ENCODE results near the gene CMTM4.
"Not testable (repeated sequence)": the region's sequence is repeated elsewhere in the genome, so short reads cannot be mapped to it uniquely, and the experiment has no call there.

The CMTM4 gene

GRCh38 chr16:66617728-66618127, 78.8 kb downstream of the CMTM4 start:
- no peak for DNase-seq

DNA sequence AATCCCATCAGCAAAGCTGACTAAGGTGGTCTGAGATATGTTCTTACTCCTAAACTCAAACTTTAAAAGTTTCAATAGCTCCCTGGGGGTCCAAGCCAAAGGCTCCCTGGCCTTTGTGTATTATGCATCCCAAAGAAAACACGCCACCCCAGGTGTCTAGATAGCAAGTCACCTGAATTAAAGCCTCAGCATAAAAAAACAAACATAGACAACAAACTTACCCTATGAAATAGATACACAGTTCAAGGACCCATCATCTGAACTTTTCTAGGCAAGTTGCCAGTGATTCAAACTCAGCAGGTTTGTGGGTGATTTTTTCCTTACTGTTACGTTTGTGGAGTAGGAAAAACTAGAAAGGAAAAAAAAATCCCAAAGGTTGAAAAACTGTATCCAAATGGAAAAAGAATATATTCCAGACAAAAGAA, 79.5 kb downstream of the CMTM4 start:
- no peak for DNase-seq

DNA sequence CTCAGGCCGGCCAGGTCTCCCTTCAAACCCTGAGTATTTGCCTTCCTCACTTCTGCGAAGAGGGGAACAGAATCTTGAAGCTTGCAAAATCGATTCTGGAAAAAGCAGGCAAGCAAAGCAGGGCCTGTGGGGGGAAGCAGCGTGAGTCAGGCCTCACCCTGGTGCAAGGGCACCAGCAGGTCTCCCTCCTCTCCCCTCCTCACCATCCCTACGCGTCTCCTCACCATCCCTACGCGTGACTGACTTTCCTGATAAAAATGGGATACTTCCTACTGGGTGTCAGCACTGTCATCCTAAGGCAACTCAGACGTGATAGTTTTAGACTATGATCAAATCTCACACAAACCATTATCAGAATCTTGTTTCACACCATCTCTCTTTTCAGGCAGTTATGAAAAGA, 80.0 kb downstream of the CMTM4 start:
- no peak for DNase-seq

GRCh38 chr16:66616169-66616568, 80.4 kb downstream of the CMTM4 start:
- DNase-seq, result no peak

DNA sequence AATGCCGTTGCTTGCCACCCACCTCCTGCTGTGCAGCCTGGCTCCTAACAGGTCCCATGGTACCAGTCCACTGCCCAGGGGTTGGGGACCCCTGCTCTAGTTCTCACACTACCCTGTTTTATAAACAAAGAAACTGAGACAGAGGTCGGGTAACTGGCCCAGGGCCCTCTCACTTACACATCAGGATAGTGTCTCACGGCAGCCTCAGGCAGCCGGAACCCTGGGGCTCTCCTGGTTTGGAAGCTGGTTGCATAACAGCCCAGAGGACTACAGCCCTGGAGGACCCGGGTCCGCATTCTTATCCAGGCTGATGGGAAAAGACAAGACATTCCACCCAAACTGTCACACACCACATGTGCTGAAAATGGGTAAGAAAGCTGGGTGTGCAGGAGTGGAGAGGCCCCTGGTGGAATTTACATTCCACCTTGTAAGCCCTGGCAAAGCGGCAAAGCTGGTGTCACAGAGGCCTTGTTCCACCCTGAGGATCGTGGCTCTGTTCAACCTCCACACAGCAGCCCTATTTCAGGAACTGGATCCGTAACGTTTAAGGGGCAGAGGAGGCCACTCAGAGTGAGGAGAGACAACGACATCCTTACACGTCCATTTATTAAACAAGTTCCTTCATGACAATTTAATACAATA, 82.3 kb downstream of the CMTM4 start:
- no peak for DNase-seq

GRCh38 chr16:66612422-66612821, 84.1 kb downstream of the CMTM4 start:
- DNase-seq, result peak in 36 of 56 donors; percentile 3 to 68 (median 30)

DNA sequence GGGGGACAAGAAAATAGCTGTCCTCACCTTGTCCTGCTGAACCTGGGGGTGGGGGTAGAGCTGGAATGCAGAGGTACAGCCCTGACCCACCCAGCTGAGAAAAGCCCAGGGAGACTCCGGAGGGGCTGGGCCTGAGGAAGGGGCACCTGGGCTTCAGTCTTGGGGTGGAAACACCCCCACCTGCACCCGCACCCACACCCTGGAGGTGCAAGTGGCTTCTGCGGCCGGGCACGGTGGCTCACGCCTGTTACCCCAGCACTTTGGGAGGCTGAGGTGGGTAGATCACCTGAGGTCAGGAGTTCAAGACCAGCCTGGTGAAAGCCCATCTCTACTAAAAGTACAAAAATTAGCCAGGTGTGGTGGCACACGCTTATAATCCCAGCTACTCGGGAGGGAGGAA, 84.6 kb downstream of the CMTM4 start:
- DNase-seq, result not testable (repeated sequence)

DNA sequence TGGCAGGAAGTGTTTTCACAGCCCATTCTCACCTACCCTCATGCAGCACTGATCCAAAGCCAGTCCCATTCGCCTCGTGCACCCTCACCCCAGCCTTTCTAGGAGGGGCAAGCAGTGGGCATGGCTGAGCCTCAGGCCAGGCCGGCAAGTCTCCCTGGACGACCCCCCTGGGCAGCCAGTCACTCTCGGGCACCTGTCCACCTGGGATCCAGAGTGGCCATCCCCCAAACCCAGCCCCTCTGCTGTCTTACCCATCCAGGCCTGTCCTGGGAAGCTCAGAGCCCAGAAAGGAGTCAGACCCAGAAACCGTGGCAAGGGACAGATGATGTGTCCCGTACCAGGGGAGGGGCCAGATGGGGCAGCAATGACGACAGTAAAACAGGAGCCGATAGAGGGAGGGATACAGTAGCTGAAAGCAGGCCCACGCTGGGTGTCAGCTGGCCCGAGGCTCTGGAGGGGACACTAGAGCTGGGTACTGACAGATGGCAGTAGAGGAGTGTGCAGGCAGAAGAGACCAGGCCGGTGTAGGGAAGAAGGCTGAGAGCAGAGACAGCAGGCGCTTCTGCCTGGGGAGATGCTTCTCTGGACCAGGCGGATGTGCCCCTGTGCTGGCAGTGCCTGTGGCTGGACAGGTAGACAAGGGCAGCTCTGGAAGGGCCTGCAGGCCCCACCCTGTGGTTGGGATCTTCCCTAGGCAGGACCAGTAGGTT, 86.3 kb downstream of the CMTM4 start:
- DNase-seq, result no peak

- DNase-seq, result no peak
These were observed 87.4 kb downstream of the CMTM4 start for GRCh38 chr16:66609139-66609510.

DNA sequence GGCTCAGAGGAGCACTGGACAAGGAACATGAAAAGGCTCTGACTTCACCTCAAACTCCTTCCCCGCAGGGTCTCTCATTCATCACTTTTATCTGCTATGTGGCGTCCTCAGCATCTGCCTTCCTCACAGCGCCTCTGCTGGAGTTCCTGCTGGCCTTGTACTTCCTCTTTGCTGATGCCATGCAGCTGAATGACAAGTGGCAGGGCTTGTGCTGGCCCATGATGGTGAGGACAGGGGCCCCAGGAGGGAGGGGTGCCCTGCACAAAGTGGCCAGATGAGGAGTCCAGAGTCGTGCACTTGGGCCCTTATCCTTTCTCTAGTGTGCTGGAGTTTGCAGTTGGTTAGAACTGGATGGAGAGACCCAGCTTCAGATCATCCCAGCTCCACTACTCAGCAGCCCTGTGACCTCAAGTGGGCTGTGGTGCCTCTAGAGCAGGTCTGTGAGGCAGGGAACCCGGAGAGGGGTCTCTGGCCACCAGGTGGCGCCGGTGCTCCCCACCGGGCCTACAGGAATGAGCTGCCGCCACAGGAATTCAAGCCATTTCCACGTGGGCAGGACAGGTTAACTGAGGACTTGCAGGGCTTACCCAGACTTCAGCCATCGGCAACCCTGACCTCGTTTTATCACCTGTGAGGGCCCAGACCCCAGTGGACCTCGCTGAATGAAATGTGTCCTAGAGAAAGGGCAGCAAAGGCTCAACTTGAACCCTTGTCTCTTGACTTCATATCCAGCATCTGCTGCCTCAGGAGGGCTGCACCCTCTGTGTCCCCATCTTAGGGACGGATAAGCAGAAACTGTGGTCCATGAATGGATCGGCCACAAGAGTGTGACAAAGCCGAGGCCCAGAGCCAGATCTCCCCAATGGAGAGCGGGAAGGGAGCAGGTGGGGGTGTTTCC, 88.1 kb downstream of the CMTM4 start:
- DNase-seq, result peak in 49 of 56 donors; percentile 13 to 88 (median 58)

DNA sequence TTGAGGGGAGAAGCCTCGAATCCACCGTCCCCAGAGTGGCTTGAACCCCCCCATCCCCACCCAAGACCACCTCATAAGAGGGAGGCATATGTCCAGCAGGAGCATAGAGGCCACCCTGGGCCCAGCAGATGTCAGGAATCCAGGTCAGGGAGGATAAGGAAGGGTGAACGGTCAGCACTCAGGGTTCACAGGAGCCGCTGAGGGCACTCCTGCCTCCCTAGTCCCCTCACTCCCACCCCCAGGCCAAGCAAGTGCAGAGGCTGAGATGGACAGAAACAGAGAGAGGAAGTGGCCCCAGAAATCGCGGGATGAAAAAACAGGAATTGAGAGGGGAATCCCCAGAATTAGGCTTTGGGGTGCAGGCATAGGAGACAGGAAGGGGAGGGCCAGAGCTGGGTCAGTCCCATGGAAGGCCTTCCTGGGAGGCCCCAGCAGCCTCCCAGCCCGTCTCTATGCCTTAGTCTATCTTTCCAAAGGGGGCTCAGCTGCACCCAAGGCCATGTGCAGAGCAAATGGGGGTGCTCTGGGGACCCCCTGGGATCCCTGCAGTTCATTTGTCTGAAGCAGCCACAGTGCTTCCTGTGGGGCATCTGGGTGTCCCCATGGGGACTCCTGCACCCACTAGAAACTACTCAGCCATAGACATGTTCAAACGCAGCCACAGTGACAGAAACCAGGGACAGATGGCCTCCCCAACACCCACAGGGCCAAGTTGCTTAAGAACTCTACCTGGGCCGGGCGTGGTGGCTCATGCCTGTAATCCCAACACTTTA, 90.4 kb downstream of the CMTM4 start:
- DNase-seq, result peak in 4 of 56 donors; percentile 10 to 16 (median 13)

GRCh38 chr16:66605177-66605978, 91.2 kb downstream of the CMTM4 start:
- peak in 9 of 56 donors; percentile 8 to 73 (median 21) for DNase-seq

DNA sequence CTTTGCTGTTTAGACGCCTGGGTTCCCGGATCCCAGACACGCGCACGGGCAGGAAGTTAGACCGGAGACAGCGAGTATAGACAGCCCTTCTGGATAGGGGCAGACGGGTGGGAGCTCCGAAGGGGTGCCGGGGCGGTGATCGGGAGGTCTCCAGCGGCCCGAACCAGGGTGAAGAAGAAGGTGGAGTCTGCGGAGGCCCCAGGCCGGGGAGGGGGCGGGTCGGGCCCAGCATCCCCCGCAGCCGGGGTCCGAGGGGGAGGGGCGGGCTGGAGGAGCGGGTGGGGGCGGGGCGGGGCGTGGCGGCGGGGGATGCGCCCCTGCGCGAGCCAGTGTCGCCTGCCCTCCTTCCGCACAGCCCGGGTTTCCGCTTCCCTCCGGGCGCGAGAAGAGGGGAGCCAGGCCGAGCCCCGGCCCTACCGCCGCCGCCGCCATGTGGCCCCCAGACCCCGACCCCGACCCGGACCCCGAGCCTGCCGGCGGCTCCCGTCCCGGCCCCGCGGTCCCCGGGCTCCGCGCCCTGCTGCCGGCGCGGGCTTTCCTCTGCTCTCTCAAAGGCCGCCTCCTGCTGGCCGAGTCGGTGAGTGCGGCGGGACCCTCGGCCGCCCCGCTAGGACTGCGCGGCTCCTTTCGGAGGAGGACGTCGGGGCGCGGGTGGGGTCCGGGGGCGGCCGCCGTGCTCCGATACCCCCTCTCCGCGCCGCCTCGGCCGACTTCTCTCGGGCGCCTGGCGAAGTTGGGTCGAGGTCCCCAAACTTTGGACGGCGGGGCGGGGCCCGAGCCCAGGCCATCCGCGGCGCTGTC, 92.0 kb downstream of the CMTM4 start, which contains the start of gene CMTM3:
Gene CMTM3, plus strand, starts transcription at position 329 of the 801 bp plus-strand sequence. Its CDS starts 102 bp downstream, at position 431.
- peak in 19 of 56 donors; percentile 18 to 73 (median 43) for DNase-seq

- DNase-seq, result peak in 18 of 56 donors; percentile 14 to 55 (median 29)
These were observed 92.8 kb downstream of the CMTM4 start for GRCh38 chr16:66603537-66604375.

GRCh38 chr16:66601471-66601870, 95.1 kb downstream of the CMTM4 start:
- no peak for DNase-seq

- DNase-seq, result no peak
These were observed 96.1 kb downstream of the CMTM4 start for GRCh38 chr16:66600477-66600876.

DNA sequence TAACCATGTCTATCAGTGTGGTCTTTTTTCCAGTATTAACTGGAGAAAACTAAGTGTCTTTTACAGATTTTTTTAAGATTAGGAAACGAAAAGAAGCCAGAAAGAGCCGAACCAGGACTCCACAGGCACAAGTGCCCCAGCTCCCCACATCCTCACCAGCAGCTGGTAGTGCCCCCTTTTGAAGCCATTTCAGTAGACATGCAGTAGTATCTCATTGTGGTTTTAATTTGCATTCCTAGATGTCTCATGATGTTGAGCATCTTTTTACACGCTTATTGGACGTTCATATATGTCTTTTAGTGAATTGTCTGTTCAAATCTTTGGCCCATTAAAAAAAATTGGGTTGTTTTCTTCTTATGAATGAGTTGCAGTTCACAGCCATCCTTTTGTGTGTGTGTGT, 96.8 kb downstream of the CMTM4 start:
- no peak for DNase-seq

DNA sequence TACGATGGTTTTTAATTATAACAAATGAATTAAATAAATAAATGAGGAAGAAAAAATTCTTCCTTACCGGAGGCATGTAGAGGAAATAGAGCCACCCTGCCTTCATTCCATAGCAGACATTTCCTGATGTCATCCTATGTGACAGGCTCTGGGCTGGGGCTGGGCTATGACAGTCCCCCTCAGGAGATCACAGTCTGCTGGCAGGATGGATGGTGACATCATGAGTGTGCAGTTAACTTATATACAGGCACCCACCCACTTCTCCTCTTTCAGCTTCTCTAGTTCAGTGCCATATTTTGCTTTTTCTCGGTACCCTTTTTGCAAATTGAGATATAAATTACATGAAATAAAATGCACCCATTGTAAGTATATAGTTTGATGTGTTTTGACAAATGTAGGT, 98.4 kb downstream of the CMTM4 start:
- DNase-seq, result no peak

All from nucleus accumbens (tissue), 56 donors.